Right hindlimb (tissue), 1 donor: ENCODE data around the gene COPG1.
A peak's percentile ranks its signal among the peaks of the same experiment; 100 is the strongest.

ENCODE experiments used
- DNase-seq: peaks from one replicate; pipeline ENCODE4 v3.0.0-alpha.2; 2018

Gene COPG1

GRCh38 chr3:129282727-129283327, 33.4 kb downstream of the COPG1 start:
- DNase-seq = no peak

GRCh38 chr3:129286081-129286480, 36.7 kb downstream of the COPG1 start:
- no peak for DNase-seq

- DNase-seq = no peak
Measured at GRCh38 chr3:129288446-129288845, 39.0 kb downstream of the COPG1 start.

GRCh38 chr3:129289201-129289921, 40.0 kb downstream of the COPG1 start:
- DNase-seq = no peak

DNA sequence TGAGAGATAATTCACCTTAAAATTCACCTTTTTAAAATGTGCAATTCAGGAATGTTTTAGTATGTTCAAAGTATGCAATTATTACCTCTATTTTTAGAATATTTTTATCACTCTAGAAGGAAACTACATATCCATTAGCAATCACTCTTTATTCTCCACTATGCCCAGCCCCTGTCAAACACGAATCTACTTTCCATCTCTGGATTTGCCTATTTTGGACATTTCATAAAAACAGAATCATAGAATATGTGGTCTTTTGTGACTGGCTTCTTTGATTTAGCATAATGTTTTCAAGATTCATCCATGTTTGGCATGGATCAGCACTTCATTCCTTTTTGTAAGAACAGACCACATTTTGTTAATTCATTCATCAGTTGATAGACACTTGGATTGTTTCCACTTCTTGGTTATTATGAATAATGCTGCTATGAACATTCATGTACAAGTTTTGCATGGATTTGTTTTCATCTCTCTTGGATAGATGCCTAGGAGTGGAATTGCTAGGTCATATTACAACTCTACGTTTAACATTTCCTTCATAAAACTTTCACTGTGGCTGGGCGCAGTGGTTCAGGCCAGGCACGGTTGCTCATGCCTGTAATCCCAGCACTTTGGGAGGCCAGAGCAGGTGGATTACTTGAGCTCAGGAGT, 42.0 kb downstream of the COPG1 start:
- no peak for DNase-seq

DNA sequence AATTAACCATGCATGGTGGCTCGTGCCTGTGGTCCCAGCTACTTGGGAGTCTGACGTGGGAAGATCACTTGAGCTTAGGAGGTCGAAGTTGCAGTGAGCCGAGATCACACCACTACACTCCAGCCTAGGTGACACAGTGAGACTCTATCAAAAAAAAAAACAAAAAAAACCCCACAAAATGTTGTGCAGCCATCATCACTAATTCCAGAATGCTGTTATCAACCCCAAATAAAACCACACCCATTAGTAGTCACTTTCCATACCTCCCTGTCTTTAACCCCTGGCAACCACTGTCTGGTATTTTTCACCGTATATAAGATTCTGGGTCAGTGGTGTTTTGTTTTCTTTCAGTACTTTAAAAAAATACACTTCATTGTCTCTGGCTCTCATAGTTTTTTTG, 45.9 kb downstream of the COPG1 start:
- DNase-seq = no peak

- peak; percentile 20 for DNase-seq
Measured at GRCh38 chr3:129304146-129304961, 54.9 kb downstream of the COPG1 start.

DNA sequence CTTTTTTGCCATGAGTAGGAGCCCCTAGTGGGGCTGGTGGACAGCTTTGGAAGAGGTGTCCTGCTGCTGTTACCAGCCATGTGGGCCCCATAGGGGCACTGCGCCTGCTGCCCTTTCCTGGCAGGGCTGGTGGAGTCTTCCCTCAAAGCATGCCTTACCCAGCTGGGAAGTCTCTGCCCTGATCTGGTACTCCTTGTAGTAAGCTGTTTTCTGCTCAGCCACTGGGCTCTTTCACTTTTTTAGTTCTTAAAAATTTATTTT, 55.5 kb downstream of the COPG1 start:
- no peak for DNase-seq

DNA sequence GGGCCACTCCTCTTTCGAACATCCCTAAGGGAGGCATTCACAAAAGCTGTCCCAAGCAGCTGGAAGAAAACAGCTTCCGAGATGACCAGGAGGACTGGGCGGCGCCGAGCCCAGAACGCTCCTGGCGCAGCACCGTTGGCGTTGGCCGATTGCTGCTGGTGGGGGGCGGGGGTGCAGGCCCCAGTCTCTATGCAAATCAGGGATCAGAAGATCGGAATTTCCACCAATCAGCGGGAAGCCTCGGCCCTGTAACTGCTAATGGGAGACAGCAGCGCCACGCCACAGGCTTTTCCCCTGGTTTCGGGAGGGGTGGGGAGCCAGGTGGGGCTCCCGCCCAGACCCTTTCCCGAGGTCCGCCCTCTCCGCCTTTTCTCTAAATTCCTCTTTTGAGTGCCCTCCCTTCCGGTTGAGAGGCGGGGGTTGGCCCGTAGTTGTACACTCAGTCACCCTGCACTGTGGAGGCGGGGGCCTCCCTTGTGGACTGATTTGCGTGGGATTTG, 56.2 kb downstream of the COPG1 start:
- peak; percentile 93 for DNase-seq

DNA sequence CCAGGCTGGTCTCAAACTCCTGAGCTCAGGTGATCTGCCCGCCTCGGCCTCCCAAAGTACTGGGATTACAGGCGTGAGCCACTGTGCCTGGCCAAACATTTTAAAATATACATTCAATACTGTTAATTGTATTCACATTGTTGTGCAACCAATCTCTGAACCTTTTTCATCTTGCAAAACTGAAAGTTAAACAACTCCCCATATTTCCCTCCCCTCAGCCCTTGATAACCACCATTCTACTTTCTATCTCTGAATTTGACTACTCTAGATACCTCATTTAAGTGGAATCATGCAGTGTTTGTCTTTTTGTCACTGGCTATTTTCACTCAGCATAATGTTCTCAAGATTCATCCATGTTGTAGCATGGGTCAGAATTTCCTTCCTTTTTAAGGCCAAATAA, 59.2 kb downstream of the COPG1 start:
- DNase-seq = no peak

DNA sequence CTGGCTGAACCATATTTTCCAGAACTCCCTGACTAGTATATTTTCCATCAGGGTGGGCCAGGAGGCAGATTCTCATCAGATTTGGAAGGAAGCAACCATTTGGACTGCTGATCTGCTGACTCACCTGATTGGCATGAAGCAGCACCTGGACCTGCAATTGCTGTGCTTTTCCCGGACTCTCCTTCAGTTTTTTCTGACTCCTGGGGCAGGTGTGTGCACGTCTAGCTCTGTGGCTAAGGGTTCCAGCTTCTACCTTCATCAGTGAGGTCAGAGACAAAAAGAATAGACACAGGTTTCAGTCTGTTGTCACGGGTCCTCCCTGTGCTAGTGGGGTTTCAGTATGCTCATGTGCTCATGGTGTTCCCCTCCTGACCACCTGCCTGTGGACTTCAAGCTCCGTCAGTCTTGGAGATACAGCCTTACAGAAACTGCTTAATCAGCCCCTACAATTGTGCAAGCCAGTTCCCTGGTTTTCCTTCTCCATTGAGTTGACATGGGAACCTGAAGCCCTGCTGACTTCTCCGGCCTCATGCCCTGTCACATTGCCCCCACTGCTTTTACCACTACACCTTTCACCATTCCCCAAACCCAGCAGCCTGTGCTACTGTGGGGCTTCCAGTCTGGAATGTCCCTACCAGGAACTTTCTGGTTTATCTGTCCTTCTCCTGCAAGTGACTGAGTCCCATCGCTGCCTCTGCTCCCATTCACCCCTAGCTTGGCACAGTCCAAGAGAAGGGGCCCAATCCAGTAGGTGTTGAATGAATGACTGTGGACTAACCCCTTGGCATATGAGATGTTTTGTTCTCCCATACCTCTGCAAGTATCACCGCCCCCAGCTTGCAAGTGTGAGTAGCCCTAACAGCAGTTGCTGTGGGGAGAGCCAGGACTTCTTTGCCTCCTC, 61.0 kb downstream of the COPG1 start:
- no peak for DNase-seq

DNA sequence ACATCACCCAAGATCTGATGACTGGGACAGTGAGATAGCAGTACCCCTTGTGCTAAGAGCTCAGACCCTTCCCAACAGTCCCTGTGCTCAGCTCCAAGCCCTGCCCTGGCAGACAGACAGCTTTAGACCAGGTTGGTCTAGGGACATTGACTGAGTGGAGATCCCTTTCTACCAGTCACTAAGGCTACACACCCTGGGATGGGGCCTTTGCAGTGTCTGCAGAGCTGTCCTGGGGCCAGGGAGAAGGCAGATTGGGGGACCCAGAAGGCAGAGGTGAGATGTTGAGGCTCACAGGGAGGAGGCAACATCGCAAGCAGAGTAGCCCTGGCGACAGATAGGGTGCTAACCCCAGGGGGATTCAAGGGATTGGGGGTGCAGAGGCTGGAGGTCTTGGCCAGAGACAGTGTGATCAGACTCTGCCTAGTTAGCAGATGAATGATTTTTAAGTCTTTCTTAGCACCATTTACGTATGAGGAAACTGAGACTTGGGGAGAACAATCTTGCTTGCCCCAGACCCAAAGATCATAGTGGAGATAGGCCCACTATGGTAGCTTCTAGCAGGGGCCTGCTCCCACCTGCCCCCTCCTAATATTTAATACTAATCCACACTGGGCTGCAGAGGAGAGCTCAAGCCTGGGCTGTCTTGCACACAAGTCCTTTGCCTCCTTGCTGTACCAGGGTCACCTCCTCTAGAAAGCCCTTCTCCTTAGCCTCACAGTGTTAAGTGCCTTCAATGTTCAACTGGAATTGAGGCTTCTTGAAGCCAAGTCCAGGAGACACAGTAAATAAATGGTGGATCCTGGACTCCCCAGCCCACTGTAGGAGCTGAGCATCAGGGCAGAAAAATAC, 61.9 kb downstream of the COPG1 start:
- no peak for DNase-seq

DNA sequence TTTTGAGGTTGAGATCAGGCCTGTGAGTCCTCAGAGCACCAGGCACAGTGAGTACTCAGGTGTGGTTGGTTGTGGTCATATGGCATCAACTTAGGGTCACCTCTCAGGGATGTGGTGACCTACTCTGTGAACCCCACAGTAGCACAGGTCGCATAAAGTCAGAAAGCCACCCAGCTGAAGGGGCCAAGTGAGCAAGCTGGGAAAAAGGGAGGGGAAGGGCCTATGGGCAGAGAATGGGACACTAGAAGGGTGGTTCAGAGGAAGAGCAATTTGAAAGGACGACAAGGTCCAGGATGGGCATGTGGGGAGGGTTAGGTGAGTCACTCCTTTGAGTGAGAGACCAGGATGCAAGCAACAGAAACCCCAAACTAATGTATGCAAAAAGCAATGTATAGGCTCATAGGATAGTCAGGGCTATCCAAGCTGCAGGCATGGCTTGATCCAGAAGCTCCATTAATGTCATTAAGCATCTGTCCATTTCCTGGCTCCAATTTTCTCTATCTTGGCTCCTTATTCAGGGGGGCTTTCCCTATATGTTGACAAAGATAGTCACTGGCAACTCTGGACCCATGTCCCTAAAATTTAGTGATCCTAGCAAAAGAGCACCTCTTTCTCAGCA, 62.7 kb downstream of the COPG1 start:
- DNase-seq = no peak

- no peak for DNase-seq
Measured at GRCh38 chr3:129312671-129313414, 63.4 kb downstream of the COPG1 start.

DNA sequence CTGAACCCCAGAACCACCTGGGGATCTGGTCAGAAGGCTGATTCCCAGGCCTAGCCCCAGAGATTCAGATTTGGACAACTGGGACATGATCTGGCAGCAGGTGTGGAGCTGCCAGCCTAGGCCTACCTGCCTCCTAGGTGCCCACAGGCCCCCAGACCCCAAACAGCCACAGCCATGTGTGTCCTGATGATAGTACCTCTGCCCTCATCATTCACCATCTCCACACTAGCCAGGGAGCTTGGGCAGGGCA, 63.9 kb downstream of the COPG1 start:
- DNase-seq = peak; percentile 34

GRCh38 chr3:129313665-129314385, 64.4 kb downstream of the COPG1 start:
- DNase-seq = peak; percentile 40

DNA sequence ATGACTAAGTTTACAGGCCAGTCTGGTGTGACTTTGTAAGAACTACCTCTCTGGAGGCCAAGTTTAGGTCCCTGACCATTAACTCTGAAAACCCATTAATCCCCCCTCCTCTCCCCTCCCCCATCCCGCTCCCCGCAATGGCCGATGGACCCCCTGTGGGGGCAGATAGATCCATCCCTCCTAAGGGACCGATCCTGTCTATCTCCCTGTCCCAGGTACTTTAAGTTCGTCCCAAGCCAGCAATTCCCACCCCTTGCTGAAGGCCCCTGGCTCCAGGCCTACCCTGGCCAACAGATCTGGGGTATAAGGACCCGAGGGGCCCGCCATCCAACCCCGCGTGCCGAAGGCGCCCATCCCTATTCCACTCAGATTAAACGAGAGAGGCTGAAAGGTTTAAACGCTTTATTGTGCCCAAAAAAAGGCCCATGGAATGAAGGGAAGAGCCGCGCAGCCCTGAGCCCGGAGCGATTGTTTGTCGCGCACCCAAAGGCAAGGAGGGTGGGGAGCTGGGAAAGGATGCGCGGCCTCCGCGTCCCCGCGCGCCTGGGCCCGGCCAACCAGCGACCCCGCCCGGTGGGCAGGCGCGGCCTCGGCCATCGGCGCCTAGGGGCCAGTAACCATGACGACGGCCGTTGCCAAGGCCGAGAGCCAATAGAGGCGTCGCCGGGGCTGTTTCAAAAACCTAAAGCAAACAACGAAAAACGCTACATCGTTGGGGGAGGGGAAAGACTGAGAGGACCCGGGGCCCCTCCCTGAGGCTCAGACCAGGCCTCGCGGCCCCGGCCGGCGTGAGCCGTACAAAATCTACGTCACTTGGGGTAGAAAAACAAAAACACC, 65.2 kb downstream of the COPG1 start:
- peak; percentile 94 for DNase-seq

- peak; percentile 44 for DNase-seq
Measured at GRCh38 chr3:129315223-129315997, 66.0 kb downstream of the COPG1 start.
